Left kidney (tissue), 1 donor: ENCODE measurements around the gene GASK1A. TPM values are rescaled to one million over a fixed set of nuclear protein-coding genes. Genes with fewer than 3 reads are reported as not detected.

Experiments
- polyA plus RNA-seq: library from polyadenylated mRNA; unstranded; fragments of 120-200 nt; gene quantifications from one replicate; pipeline ENCODE4 v1.2.1, GENCODE V29; 2013; ENCODE audit not compliant: insufficient read length

Gene GASK1A
- polyA plus RNA-seq, 1 donor, result 6.1 TPM

Other genes starting within 250 kb of the GASK1A start
- 3.8 TPM for gene CCDC13, start 206.1 kb upstream of the GASK1A start, polyA plus RNA-seq
- gene HIGD1A, start 174.8 kb upstream of the GASK1A start, polyA plus RNA-seq, result 145 TPM
- gene ACKR2, start 169.9 kb upstream of the GASK1A start, polyA plus RNA-seq, result 2.7 TPM
- 1.3 TPM for gene CYP8B1, start 103.4 kb upstream of the GASK1A start, polyA plus RNA-seq
- gene ZNF662, start 73.2 kb upstream of the GASK1A start, polyA plus RNA-seq, result 51.6 TPM
- 19.0 TPM for gene POMGNT2, start 126.8 kb downstream of the GASK1A start, polyA plus RNA-seq